Keratinocyte (primary cell): ENCODE measurements around the gene HSPG2. TPM values are rescaled to one million over a fixed set of nuclear protein-coding genes. Genes with fewer than 3 reads are reported as not detected.

ENCODE experiments used
- DNase-seq: peaks from one replicate; pipeline ENCODE4 v3.0.0-alpha.2; 2011; ENCODE audit warnings: low read depth, missing footprints, low spot score
- FAIRE-seq: peaks from 2 replicates; lab custom pipeline; 2011; peaks lifted over from hg19 to GRCh38; lab: Jason Lieb, UNC
- H2AFZ ChIP-seq: 2 replicates; pipeline ENCODE4 v1.6.0; 2012; ENCODE audit warnings: low read length, control low read depth, inconsistent platforms; ENCODE audit not compliant: control insufficient read depth
- H3K27ac ChIP-seq: 2 replicates; pipeline ENCODE4 v1.5.1; 2011; ENCODE audit warnings: low read length; ENCODE audit not compliant: control insufficient read depth, insufficient read depth
- H3K27me3 ChIP-seq: 3 replicates; pipeline ENCODE4 v1.6.0; 2011; ENCODE audit warnings: low read length; ENCODE audit not compliant: control insufficient read depth, insufficient read depth; ENCODE audit errors: extremely low read depth
- H3K36me3 ChIP-seq, 2 experiments: 2 replicates in 1 of 2; 3 replicates in 1 of 2; pipeline ENCODE4 v1.5.1; 2011; ENCODE audit warnings: low read length in 2 of 2, mild to moderate bottlenecking in 1 of 2; ENCODE audit not compliant: control insufficient read depth in 2 of 2, insufficient read depth in 2 of 2; ENCODE audit errors: extremely low read depth in 1 of 2
- H3K4me1 ChIP-seq: 3 replicates; pipeline ENCODE4 v1.5.1; 2011; ENCODE audit warnings: low read length; ENCODE audit not compliant: control insufficient read depth, insufficient read depth; ENCODE audit errors: extremely low read depth
- H3K4me2 ChIP-seq: 3 replicates; pipeline ENCODE4 v1.6.0; 2011; ENCODE audit warnings: low read depth, low read length; ENCODE audit not compliant: control insufficient read depth, insufficient read depth; ENCODE audit errors: extremely low read depth
- H3K4me3 ChIP-seq, 3 experiments: fragments of 200-600 bp in 1 of 3; sonication (generic) in 1 of 3; 2 replicates in 2 of 3; 3 replicates in 1 of 3; pipeline ENCODE4 v1.5.1; 2011 to 2016; ENCODE audit warnings: low read length in 3 of 3, mild to moderate bottlenecking in 3 of 3, control low read depth in 2 of 3, inconsistent platforms in 1 of 3, low read depth in 1 of 3, mixed read lengths in 1 of 3, mixed run types in 1 of 3, moderate library complexity in 1 of 3; ENCODE audit not compliant: control insufficient read depth in 2 of 3, insufficient read depth in 2 of 3; ENCODE audit errors: extremely low read depth in 1 of 3
- H3K79me2 ChIP-seq: 2 replicates; pipeline ENCODE4 v1.6.0; 2012; ENCODE audit warnings: low read length; ENCODE audit not compliant: control insufficient read depth, insufficient read depth
- H3K9ac ChIP-seq: 3 replicates; pipeline ENCODE4 v1.6.0; 2011; ENCODE audit warnings: low read length; ENCODE audit not compliant: control insufficient read depth, insufficient read depth; ENCODE audit errors: extremely low read depth
- H3K9me1 ChIP-seq: 3 replicates; pipeline ENCODE4 v1.6.0; 2011; ENCODE audit warnings: low read length; ENCODE audit not compliant: control insufficient read depth, insufficient read depth; ENCODE audit errors: extremely low read depth
- H3K9me3 ChIP-seq: 2 replicates; pipeline ENCODE4 v1.5.1; 2012; ENCODE audit warnings: low read depth, low read length; ENCODE audit not compliant: control insufficient read depth
- H4K20me1 ChIP-seq: 3 replicates; pipeline ENCODE4 v1.6.0; 2011; ENCODE audit warnings: low read length; ENCODE audit not compliant: control insufficient read depth, insufficient read depth; ENCODE audit errors: extremely low read depth
- CTCF ChIP-seq, 3 experiments: IDR thresholded peaks in 1 of 3; conservative IDR thresholded peaks in 1 of 3; optimal IDR thresholded peaks in 1 of 3; 2 replicates in 2 of 3; 3 replicates in 1 of 3; pipeline versions ENCODE3 to v1.5.1; 2011; ENCODE audit warnings: low read length in 3 of 3, mild to moderate bottlenecking in 3 of 3, moderate library complexity in 2 of 3, control low read depth in 1 of 3, inconsistent platforms in 1 of 3; ENCODE audit not compliant: insufficient read depth in 2 of 3; ENCODE audit errors: extremely low read depth in 1 of 3
- EZH2 ChIP-seq: IDR thresholded peaks from one replicate; pipeline ENCODE4 v1.6.1; 2012; ENCODE audit warnings: inconsistent platforms, mild to moderate bottlenecking, low read length, moderate library complexity
- dilution Hi-C: fragments of 300-500 bp; cut with MboI; formaldehyde crosslinking; loops from one replicate; pipeline ENCODE4 v1.7.0; 2020; ENCODE audit warnings: low sequenced_read_pairs; ENCODE audit not compliant: extremely low pct_ligation_motif_present
- polyA plus RNA-seq, 5 experiments: library from polyadenylated mRNA; depleted of rRNA in 3 of 5; stranded (reverse) in 3 of 5; stranded (forward) in 1 of 5; unstranded in 1 of 5; fragments of >200 nt; gene quantifications; 1 replicate in 1 of 5; 2 replicates in 3 of 5; 3 replicates in 1 of 5; pipeline versions ENCODE4 v1.2.1 to v1.2.3, GENCODE V29; 2011 to 2012; ENCODE audit warnings: missing spikeins in 2 of 5, low read depth in 1 of 5, low replicate concordance in 1 of 5

Gene HSPG2
- polyA plus RNA-seq, 1 donor (not counting 4 experiments of a cell fraction or from before 2014, with no cell fraction given), result 9.0 TPM

GRCh38 chr1:21966247-21967000 is 29.3 kb upstream of the HSPG2 start:
- H2AFZ ChIP-seq, result no peak overlapping the region
- no peaks in the 10 kb centered on the region for H4K20me1 ChIP-seq
- H3K4me2 ChIP-seq, result no peak overlapping the region
- DNase-seq, result peak; percentile 80
- H3K36me3 ChIP-seq, result no peaks in the 10 kb centered on the region
- peaks cover 3% of the 10 kb centered on the region for H3K4me1 ChIP-seq
- H3K79me2 ChIP-seq, result no peaks in the 10 kb centered on the region
- no peak for FAIRE-seq
- no peaks in the 10 kb centered on the region for H3K27me3 ChIP-seq
- dilution Hi-C loops, result no loop called here
- no peaks in the 10 kb centered on the region for H3K9me3 ChIP-seq
- no peak overlapping the region for H3K9ac ChIP-seq
- H3K4me3 ChIP-seq, result no peak overlapping the region
- H3K9me1 ChIP-seq, result no peaks in the 10 kb centered on the region
- no peak for TF ChIP-seq EZH2
- no peak for TF ChIP-seq CTCF (optimal IDR thresholded peaks at IDR 0.05 in 1 of 3, IDR thresholded peaks at IDR 0.05 in 1 of 3, conservative IDR thresholded peaks at IDR 0.05 in 1 of 3; ENCODE audit: extremely low read depth in 1 of 3, insufficient read depth in 2 of 3, low read length in 3 of 3)
- H3K27ac ChIP-seq, result no peak overlapping the region

GRCh38 chr1:21963477-21964217 is 26.5 kb upstream of the HSPG2 start:
- TF ChIP-seq EZH2 (no peak), CTCF (optimal IDR thresholded peaks at IDR 0.05 in 1 of 3, IDR thresholded peaks at IDR 0.05 in 1 of 3, conservative IDR thresholded peaks at IDR 0.05 in 1 of 3; ENCODE audit: extremely low read depth in 1 of 3, insufficient read depth in 2 of 3, low read length in 3 of 3) (peak; percentile 80 to 97 (median 96))

More at GRCh38 chr1:21963477-21964217, 26.5 kb upstream of the HSPG2 start:
- Histone ChIP-seq H3K9me3 (no peaks in the 10 kb centered on the region), H3K4me1 (peaks cover 3% of the 10 kb centered on the region), H3K27me3 (no peaks in the 10 kb centered on the region), H3K27ac (no peak overlapping the region), H4K20me1 (no peaks in the 10 kb centered on the region), H3K79me2 (no peaks in the 10 kb centered on the region), H2AFZ (no peak overlapping the region), H3K4me2 (no peak overlapping the region), H3K4me3 (no peak overlapping the region), H3K36me3 (no peaks in the 10 kb centered on the region), H3K9ac (no peak overlapping the region), H3K9me1 (no peaks in the 10 kb centered on the region)
- peak; percentile 26 for DNase-seq
- peak; percentile 52 for FAIRE-seq
- dilution Hi-C loops, result no loop called here
